ENCODE data around the gene MYCBP.
A peak's percentile ranks its signal among the peaks of the same experiment; 100 is the strongest.
"Not testable (repeated sequence)": the region's sequence is repeated elsewhere in the genome, so short reads cannot be mapped to it uniquely, and the experiment has no call there.

Gene MYCBP

GRCh38 chr1:38873027-38873969 is at the start of gene MYCBP:
Gene MYCBP (minus strand): TSS chr1:38873348. CDS start chr1:38873305, 43 bp downstream.
- peak; percentile 96 for DNase-seq

GRCh38 chr1:38919130-38919529 is 46.0 kb upstream of the MYCBP start:
- DNase-seq, result no peak

GRCh38 chr1:38918568-38918967 is 45.4 kb upstream of the MYCBP start:
- DNase-seq, result no peak

- no peak for DNase-seq
Measured at GRCh38 chr1:38917772-38918171, 44.6 kb upstream of the MYCBP start.

GRCh38 chr1:38917337-38917736 is 44.2 kb upstream of the MYCBP start:
- DNase-seq, result no peak

- peak; percentile 29 for DNase-seq
Measured at GRCh38 chr1:38915352-38915948, 42.3 kb upstream of the MYCBP start.

GRCh38 chr1:38914908-38915307 is 41.8 kb upstream of the MYCBP start:
- DNase-seq, result not testable (repeated sequence)

GRCh38 chr1:38908821-38909220 is 35.7 kb upstream of the MYCBP start:
- no peak for DNase-seq

GRCh38 chr1:38905985-38906384 is 32.8 kb upstream of the MYCBP start:
- no peak for DNase-seq

- no peak for DNase-seq
Measured at GRCh38 chr1:38899560-38899959, 26.4 kb upstream of the MYCBP start.

GRCh38 chr1:38898653-38899230 is 25.6 kb upstream of the MYCBP start:
- no peak for DNase-seq

GRCh38 chr1:38896169-38896568 is 23.0 kb upstream of the MYCBP start:
- DNase-seq, result no peak

GRCh38 chr1:38892976-38893375 is 19.8 kb upstream of the MYCBP start:
- DNase-seq, result no peak

GRCh38 chr1:38891753-38892152 is 18.6 kb upstream of the MYCBP start:
- no peak for DNase-seq

- DNase-seq, result no peak
Measured at GRCh38 chr1:38889589-38889988, 16.4 kb upstream of the MYCBP start.

GRCh38 chr1:38888423-38889333 is 15.5 kb upstream of the MYCBP start:
- DNase-seq, result no peak

- no peak for DNase-seq
Measured at GRCh38 chr1:38885092-38885491, 11.9 kb upstream of the MYCBP start.

- DNase-seq, result no peak
Measured at GRCh38 chr1:38881487-38881886, 8.3 kb upstream of the MYCBP start, which contains the start of gene GJA9. Gene GJA9 (minus strand): TSS chr1:38881587. CDS start chr1:38876098, 5,489 bp downstream.

- no peak for DNase-seq
Measured at GRCh38 chr1:38875811-38876210, 2.7 kb upstream of the MYCBP start.

GRCh38 chr1:38872401-38873026 is 634 bp downstream of the MYCBP start:
- peak; percentile 56 for DNase-seq

- no peak for DNase-seq
Measured at GRCh38 chr1:38870996-38871395, 2.2 kb downstream of the MYCBP start.

GRCh38 chr1:38867208-38867607 is 5.9 kb downstream of the MYCBP start:
- DNase-seq, result no peak
